ENCODE measurements around the gene ADSS1. TPM values are rescaled to one million over a fixed set of nuclear protein-coding genes. Genes with fewer than 3 reads are reported as not detected.

Gene ADSS1
- total RNA-seq, 2 donors from 2014 or later, result 86.2 to 102 TPM

DNA sequence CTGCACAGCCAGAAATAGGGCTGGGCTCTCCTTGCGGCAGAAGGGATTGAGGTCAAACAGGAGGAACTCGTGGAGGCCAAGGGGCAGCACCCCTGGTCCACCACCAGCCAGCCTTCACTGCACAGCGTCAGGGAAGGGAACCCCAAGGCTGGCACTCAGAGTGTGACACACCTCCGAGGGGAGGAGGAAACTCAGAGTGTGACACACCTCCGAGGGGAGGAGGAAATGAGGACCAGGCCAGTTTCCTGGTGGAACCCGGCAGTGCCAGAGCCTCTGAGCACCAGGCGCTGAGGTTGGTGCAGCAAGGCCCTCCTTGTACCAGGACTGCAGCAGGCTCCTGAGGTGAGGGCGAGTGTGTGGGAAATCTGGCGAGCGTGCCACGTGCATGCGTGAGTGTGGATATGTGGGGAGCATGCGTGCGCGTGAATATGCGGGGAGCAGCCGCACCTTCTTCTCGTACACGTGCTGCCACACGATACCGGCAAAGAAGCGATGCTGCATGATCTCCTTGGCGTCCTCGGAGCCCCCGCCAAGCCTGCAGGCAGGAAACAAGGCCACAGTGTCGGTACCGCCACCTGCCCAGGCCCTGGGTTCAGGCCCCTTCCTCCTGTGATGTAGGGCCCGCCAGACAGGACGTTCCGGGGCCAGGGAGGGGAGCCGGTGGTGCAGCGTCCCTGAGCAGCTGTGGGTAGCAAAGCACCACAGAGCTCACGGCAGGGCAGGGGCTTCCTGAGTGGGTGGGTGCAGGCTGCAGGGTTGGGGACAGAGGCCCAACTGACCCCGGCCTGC is 48.1 kb downstream of the ADSS1 start:
- intact Hi-C loops (cut with DNase I), result loop anchor here in 1 of 2 donors (2.0 kb wide), 1 partner anchor 53 kb away; no protein-coding TSS in a partner anchor
- ATAC-seq, result no peak
- DNase-seq, result no peak

DNA sequence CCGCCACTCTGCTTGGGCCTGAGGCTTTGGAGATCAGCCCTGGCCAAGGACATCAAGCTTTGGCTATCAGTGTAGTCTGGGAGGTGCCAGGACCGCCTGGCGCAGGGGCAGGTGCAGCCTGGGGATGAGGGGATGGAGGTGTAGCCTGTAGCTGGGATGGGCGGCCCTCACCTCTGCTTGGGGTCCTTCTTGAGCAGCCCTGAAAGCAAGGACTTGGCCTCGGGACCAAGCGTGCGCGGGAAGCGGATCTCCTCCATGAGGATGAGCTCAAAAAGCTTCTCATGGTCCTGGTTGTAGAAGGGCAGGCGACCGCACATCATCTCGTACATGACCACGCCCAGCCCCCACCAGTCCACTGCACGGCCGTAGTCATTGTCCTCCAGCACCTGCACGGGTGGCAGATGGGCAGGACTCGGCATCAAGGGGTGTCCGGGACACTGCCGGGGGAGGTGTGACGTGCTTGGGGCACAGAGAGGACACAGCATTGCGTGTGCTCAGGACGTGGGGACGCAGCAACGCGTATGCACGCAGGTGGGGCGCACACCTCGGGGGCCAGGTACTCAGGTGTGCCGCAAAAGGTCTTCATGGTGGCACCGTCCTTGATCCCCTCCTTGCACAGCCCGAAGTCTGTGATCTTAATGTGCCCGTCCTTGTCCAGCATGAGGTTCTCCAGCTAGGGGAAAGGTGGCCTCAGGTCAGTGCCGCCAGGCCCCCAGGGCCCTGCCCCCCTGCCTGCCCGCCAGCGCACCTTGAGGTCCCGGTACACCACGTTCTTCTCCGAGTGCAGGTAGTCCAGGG is 48.9 kb downstream of the ADSS1 start:
- DNase-seq (no peak), ATAC-seq (no peak)
- intact Hi-C loops (cut with DNase I), result no loop called here

DNA sequence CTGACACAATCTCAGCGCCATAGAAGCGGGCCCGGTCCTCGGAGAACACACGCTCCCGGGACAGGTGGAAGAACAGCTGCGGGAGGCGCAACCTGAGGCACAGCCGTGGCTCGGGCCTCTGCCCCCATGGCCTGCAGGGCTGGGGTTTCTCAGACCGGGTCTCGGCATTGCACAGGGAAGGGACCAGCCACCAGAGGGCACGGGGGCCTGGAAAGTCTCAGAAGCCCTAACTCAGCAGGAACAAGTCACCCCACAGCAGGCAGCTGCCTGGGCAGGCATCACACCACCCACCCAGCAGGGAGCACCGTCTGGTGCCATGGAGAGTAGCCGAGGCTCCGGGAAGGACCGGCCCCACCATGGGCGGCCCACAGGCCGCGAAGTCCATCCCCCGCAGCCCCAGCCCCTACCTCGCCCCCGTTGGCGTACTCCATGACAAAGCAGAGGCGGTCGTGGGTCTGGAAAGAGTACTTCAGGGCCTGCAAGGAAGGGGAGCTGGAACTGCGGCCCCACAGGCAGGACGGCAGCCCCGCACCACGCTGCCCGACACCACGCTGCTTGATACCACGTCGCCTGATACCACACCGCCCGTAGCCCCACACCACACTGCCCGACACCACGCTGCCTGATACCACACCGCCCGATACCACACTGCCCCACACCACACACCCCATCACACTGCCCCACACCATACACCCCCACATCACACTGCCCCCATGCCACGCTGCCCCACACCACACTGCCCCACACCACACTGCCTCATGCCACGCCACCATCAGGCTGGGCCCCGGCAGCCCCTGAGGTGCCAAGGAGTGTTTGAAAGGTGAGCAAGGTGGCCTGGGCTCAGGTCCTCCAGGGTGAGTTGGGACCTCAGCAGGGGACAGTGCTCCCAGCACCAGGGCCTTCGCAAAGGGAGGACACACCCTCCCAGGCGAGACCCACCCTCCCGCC is 49.8 kb downstream of the ADSS1 start:
- DNase-seq, result no peak
- no peak for ATAC-seq
- intact Hi-C loops (cut with DNase I), result no loop called here

DNA sequence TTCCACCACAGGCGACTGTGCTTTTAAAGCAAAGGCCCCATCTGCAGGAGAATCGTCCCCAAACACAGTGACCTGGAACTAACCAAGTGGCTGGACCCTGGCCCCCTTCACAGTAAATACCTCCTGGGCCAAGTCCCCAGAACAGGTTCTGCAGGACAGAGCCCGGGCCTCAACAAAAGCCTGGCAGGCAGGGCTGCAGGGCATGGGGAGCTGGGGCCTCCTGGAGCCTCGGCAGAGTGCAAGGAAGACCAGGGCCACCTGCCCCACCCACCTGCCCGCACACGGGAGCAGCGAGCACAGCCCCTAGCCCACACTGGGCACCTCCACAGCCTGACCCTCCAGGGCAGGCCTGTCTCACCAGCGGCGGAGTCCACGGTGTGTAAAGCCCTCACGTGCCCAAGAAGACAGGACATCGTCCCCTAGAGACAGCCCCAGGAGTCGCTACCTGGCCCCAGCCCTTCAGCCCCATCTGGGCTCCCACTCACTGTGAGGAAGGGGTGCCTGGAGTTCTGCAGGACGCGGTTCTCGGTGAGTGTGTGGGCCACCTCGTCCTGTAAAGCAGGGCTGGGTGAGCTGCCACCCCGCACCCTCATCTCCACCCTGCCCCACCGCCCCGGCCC is 50.5 kb downstream of the ADSS1 start:
- intact Hi-C loops (cut with DNase I), result no loop called here

DNA sequence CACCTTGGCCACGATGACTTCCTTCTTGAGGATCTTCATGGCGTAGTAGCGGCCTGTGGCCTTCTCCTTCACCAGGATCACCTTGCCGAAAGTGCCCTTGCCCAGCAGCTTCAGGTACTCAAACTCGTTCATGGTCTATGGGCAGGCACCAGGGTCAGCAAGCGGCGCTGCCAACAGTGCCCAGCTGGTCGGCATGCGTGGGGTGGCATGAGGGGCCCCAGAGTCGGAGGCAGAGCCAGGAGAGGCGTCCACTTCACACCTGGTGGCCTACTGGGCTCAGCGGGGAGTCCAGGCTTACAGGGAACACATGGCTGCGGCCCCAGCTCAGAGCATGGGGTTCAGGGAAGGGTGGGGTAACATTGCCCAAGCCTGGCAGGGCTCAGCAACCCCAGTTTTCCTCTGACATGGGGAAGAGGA is 51.1 kb downstream of the ADSS1 start:
- ATAC-seq (no peak), DNase-seq (no peak)
- intact Hi-C loops (cut with DNase I), result no loop called here

More for the DNA sequence above, 50.5 kb downstream of the ADSS1 start:
- DNase-seq (no peak), ATAC-seq (no peak)

DNA sequence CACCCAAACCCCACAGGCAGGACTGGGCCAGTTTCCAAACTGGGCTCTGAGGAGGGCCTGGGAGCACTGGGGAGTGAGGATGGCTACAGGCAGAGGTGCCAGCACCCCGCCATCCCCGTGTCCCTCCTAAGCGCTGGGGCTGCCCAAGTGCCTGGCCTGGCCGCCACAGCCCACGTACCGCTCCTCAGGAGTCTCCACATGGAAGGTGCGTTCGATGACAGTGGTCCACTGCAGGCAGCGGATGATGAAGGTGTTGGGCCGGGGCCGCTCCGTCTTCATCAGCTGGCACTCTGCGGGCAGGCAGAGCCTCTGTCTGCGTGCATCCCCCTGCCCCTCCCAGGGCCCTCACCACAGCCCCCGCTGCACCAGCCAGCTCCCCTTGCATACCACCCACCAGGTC is 52.5 kb downstream of the ADSS1 start:
- no peak for ATAC-seq
- intact Hi-C loops (cut with DNase I), result no loop called here
- DNase-seq, result no peak

DNA sequence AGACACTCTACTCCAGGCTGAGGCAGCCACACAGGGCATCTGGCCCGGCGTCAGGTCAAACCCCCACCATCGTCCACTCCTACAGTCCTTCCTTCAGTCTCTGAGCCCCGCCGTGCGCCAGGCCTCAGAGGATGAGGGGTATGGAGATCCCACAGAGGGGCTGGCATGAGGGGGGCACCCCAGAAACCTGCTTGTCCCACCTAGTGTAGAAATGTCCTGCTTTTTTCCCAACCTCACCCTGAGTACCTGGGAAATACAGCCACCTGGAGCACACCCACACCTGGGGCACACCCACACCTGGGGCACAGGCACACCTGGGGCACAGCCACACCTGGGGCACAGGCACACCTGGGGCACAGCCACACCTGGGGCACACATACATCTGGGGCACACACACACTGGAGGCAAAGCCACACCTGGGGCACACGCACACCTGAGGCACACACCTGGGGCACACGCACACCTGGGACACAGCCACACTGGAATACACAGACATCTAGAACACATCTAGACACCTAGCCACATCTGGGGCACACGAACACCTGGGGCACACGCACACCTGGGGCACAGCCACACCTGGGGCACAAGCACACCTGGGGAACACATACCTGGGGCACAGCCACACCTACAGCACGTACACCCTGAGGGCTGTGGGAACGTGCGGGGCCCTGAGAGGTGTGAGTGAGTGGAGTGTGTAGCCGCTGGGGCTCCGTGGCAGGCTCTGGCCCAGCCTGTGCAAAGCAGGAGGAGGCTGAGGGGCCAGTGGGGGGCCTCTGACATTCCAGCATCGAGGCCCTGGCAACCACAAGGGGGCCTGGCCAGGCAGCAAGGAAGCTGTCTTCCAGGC is 53.2 kb downstream of the ADSS1 start:
- intact Hi-C loops (cut with DNase I), result no loop called here
- ATAC-seq, result no peak
- DNase-seq, result no peak

DNA sequence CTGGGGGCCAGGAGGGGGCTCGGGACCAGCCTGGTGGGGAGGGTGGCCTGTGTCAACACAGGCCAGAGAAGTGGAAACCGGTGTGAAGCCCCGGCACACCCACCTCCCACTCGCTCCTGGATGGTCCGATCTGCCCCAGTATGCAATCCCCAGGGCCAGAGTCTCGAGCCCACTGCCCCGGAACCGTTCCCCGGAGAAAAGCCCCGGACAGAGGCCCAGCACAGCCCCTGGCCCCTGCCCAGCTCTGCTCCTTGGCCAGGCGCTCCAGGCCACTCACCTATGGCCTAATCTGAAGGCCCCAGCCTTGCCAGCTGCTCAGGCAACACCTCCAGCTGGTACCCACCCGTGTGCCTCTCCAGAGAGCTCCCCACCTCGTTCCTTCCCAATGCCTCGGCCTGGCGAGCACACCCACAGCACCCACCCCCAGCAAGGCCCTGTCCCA is 53.8 kb downstream of the ADSS1 start:
- intact Hi-C loops (cut with DNase I), result no loop called here
- DNase-seq (no peak), ATAC-seq (no peak)

DNA sequence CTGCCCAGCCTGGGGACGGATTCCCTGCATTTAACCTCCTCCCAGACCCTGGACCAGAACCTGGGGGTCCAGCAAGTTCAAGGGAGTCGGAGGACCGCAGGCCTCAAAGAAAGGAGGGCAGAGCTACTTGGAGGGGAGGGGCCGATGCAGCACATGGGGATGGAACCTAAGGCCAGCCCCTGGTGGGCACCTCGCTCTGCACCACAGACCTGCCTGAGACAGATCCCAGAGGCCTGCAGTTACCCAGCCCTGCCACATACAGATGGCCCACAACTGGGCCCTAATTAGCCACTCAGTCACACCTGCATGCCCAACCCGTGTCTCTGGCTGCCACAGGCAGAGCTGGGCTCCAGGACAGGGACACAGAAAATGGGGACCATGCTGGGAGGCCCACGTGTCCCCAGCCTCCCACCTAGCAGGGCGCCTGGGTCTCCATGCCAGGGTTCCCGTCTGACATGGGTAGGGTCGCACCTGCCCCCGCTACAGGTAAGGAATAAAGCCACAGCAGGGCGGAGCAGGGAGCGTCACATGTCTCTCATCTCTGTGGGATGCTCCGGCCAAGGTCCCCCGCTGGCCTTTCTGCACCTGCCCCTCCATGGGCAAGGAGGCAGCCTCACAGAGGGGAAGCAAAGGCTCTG is 54.8 kb downstream of the ADSS1 start:
- ATAC-seq (no peak), DNase-seq (no peak)
- intact Hi-C loops (cut with DNase I), result no loop called here

DNA sequence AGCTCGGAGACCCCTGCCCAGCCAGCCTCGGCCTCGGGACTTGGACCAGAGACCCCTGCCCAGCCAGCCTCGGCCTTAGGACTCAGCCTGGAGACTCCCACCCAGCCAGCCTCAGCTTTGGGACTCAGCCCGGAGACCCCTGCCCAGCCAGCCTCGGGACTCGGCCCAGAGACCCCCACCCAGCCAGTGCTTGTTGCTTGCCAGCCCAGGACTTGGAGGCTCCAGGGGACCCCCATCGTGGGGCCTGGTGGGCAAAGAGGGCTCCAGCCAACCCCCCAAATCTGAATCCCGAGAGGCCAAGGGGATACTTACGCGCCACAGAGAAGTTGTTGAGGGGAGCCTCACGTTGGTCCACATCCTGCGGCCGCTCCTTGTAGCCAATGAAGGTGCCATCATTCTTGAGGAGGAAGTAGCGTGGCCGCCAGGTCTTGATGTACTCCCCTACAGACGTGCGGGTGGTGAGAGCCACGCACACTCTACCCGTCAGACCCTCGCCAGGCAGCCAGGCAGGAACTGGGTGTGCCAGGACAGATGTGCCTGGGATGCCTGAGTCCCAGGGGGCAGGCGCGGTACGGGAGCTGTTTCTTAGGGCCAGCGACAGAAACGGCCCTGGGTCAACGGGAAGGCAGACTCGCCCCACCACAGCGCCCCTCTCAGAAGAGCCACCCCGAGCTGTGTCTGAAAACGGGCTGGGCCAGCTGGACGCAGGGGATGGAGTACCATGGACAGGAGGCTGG is 55.9 kb downstream of the ADSS1 start:
- DNase-seq (no peak), ATAC-seq (no peak)
- intact Hi-C loops (cut with DNase I), result no loop called here

DNA sequence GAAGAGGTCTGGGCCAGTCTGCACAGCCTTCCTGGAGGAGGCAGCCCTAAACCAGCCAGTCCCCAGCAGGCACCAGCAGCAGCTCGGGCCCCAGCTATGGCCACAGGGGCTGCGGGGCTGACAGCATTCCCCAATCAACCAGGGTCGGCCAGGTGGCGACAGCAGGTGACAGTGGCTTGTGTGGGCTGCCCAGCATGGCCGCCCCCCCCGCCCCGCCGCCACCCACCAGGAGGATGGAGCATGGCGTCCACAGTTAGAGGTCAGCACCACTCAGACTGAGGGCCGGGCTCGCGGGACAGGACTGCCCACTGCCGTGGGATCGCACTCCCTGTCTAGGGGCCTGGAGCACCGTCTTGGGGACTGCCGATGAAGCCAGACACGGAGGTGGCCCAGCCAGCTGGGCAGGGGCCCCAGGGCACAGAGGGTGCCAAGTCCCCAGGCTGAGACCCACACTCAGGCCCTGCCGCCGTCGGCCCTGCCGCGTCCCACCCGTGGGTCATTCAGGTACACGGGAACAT is 56.5 kb downstream of the ADSS1 start:
- ATAC-seq (no peak), DNase-seq (no peak)
- intact Hi-C loops (cut with DNase I), result no loop called here

DNA sequence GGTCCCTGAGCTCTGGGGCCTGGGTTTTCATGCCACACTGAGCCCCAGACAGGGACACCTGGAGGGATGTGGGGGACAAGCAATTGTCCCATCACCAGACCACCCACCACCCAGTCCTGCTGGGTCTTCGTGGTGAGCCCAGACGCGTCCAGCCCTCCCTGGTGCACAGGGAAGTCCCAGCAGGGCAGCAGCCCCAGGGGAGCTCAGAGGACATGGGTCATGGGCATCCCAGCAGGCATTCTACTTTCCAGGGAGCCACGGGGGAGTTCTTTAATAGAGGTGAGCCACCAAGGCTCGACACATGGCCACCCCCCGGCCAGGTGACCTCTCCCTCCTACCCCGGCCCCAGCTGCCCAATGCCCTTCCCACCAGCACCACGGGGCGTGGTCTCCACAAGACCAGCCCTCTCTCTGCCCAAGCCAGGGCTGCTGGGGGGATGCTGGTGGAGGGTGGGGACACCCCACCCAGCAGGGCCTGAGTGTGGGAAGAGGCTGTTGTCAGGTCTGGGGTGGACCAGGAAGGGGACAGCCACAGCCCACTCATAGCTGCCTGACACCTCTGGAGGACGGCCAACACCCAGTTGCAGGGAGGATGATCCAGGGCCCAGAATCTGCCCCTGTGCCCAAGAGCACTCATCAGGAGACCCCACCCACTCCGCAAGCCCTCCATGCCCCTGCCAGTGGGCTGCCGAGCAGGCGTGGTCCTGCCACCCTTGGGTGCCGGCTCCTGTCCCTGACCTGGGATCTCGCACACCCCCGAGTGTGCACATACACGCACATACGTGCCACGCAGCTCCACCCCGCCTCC is 57.4 kb downstream of the ADSS1 start:
- ATAC-seq (no peak), DNase-seq (no peak)

DNA sequence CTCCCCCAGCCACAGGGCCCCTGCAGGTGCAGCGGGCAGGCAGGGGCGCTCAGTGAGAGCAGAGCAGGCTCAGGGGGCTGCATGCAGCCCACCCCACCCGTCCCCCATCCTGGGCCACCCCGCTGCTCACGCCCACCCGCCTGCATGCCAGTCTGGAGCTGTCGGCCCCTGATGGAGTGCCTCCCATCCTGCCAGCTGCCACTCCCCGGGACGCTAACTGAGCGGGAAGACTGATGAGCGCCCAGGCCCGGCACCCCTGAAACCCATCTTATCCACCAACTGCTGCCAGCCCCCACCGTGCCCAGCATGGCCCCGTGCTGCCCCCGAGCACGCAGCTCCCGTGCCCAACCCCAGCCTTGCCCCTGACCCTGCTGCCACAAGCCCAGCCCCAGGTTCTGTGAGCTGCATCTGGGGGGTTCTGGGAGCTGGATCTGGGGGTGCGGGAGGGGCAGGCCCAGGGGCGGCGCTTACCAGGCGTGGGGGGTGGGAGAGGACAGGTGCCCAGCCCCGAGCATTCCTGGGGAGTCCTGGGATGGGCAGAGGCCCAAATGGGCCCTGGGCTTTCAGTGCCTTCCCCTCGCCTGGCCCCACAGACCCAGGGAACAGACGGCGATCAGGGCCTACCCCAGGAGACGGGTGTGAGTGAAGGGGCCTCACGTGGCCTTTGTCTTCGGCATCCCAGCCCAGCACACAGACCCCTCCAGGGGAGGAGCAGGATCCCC is 58.2 kb downstream of the ADSS1 start:
- DNase-seq (no peak), ATAC-seq (no peak)
- intact Hi-C loops (cut with DNase I), result no loop called here

More for the DNA sequence above, 57.4 kb downstream of the ADSS1 start:
- intact Hi-C loops (cut with DNase I), result no loop called here

DNA sequence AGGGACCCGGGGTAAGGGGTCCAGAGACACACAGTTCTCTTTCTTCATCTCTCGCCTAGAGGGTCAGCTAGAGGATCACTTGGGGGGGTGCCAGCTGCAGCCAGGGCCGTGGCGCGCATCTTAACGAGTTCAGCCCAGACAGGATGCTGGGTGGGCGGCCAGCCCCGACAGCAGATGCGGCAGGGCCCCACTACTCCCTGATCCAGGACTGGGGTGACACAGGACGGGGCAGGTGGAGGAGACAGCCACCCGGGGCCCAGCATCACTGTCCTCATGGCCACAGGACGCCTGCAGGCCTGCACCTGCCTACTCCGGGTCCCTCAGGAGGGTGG is 58.7 kb downstream of the ADSS1 start:
- DNase-seq, result no peak
- intact Hi-C loops (cut with DNase I), result no loop called here
- no peak for ATAC-seq

DNA sequence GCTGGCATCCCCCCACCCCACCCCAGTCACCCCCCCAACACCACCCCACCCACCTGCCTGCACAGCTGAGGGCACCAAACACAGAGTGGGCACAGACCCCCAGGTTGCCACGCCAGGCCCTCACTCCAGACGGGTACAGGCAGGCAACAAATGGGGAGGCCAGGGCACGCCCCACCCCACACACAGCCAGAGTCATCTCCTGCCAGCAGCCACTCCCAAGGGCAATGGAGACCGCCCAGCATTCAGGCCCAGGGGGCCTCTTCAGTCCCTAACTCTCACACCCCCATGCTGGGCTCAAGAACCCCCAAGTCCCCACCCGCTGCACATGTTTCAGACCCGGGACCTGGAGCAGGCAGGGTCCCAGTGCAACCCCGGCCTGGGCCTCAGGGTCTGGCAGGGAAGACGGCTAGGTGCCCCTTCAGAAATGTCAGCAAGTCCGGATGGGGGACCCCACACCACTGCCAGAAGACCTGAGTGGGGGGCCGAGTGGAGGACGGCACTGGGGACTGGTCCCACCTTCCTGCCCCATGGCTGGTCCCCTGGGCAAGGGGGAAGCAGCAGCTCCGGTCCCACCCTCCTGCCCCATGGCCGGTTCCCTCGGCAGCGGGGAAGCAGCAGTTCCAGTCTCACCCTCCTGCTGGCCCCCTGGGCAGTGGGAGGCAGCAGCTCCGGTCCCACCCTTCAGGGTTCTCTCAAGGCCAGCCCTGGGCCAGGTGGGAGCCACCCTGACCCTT is 59.6 kb downstream of the ADSS1 start:
- intact Hi-C loops (cut with DNase I), result no loop called here
- no peak for DNase-seq
- no peak for ATAC-seq
